Coronary artery (tissue), 2 donors: ENCODE data around the gene CTSS.

Experiments
- DNase-seq: peaks from one replicate; pipeline ENCODE4 v3.0.0-alpha.2; 2017; ENCODE audit warnings: low spot score
- H3K27ac ChIP-seq, 2 donors: fragments of 200-600 bp; sonication (generic); one replicate each; pipeline ENCODE4 v1.5.1; 2016 to 2019
- H3K4me3 ChIP-seq: fragments of 200-600 bp; sonication (generic); 2 replicates; pipeline ENCODE4 v1.5.1; 2016; ENCODE audit warnings: mild to moderate bottlenecking, moderate library complexity
- TF ChIP-seq, protein P1 (sequence below): fragments of 200-600 bp; sonication (generic); IDR thresholded peaks from one replicate; pipeline ENCODE4 v1.5.1; 2019; ENCODE audit warnings: antibody characterized with exemption

Gene CTSS

DNA sequence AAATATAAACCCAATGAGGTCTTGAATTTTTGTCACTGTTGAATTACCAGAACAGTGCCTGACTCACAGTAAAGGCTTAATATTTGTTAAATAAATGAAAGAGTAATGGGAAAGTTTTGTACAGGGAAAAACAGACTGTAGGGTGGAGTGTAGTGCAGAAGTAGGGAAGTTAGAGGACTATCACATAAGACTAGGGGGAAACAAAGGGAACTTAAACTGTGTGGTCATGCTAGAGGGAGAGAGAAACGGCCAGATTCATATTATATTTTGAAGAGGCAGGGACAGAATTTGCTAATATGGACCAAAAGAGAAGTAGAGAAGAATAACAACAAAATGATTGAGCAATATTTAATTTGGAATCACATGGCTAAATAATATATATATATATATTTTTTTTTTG is 27.6 kb upstream of the CTSS start:
- DNase-seq: no peak
- TF ChIP-seq, protein P1, sequence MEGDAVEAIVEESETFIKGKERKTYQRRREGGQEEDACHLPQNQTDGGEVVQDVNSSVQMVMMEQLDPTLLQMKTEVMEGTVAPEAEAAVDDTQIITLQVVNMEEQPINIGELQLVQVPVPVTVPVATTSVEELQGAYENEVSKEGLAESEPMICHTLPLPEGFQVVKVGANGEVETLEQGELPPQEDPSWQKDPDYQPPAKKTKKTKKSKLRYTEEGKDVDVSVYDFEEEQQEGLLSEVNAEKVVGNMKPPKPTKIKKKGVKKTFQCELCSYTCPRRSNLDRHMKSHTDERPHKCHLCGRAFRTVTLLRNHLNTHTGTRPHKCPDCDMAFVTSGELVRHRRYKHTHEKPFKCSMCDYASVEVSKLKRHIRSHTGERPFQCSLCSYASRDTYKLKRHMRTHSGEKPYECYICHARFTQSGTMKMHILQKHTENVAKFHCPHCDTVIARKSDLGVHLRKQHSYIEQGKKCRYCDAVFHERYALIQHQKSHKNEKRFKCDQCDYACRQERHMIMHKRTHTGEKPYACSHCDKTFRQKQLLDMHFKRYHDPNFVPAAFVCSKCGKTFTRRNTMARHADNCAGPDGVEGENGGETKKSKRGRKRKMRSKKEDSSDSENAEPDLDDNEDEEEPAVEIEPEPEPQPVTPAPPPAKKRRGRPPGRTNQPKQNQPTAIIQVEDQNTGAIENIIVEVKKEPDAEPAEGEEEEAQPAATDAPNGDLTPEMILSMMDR: no peak

DNA sequence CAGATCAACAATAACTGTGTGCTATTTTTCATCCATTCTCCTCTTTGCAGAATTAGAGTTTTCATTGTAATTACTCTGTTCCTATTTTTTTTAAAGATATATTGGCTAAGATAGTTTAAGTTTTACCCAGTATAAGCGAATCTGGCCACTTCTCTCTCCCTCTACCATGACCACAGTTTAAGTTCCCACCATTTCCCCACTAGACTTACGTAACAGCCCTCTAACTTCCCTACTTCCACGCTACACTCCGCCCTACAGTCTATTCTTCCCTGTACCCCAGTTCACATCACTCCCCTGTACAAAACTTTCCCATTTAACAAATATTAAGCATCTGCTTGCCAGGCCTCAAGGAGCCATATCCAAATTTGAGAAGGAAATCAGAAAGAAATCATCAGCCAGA is 26.0 kb upstream of the CTSS start:
- TF ChIP-seq, protein P1: no peak
- H3K4me3 ChIP-seq: no peak overlapping the region
- DNase-seq: no peak
- H3K27ac ChIP-seq: no peak overlapping the region

More for the DNA sequence above, 27.6 kb upstream of the CTSS start:
- Histone ChIP-seq H3K27ac (no peak overlapping the region), H3K4me3 (no peak overlapping the region)

DNA sequence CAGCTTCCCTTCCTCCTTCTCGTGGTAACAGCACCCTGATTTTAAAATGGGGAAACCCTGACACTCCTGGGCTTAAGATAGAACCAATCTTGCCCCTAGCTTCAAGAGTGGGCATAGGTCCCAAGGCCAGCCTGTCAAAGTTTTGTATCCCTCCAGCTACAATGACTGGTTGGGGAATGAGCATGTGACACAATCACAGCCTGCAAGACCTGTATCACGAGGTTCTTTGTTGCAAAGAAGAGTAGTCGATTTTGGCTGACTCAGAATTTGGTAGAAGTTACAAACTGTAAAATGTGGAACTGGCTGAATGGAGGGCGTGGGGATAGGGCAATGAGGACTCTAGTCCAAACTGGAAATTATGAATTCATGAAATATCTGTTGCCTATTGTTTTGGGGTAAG is 23.8 kb upstream of the CTSS start:
- no peak overlapping the region for H3K27ac ChIP-seq
- DNase-seq: no peak
- H3K4me3 ChIP-seq: no peak overlapping the region
- TF ChIP-seq, protein P1: no peak

DNA sequence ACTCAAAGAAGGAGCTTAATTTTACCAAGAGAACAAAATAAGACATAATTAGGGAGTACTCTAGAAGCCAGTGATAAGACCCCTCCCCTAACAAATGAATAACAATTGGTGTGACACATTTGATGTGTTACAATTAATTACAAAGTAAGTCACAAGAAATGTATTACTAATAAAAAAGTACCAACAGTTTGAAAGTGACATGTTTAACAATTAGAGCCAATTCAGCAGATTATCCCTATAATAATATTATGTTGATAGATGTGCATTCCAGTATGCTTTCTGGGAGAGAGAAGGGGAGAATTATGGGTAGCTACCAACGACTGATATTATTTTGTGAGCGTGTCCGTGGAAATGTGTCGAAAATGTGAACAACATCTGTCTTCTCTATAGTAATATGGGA is 23.4 kb upstream of the CTSS start:
- TF ChIP-seq, protein P1: no peak
- no peak overlapping the region for H3K27ac ChIP-seq
- H3K4me3 ChIP-seq: no peak overlapping the region
- no peak for DNase-seq

DNA sequence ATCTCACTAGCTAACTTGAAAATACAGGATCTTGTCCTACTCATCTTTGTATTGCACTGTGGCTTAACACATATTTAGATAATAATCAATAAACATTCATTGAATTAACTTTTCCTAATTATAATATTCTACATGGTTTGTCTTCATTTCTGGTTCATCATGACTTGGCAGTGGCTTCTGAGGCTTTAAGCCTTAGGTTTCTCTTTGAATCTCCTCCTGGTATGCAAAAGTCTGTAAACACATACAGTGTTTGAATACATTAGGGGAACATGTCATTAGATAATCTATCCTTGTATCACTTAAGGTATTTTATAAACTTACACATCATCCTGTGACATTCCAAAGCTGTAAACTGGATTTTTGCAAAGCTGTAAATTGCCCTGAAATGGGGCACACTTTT is 21.9 kb upstream of the CTSS start:
- no peak overlapping the region for H3K4me3 ChIP-seq
- no peak overlapping the region for H3K27ac ChIP-seq
- no peak for DNase-seq
- TF ChIP-seq, protein P1: no peak

DNA sequence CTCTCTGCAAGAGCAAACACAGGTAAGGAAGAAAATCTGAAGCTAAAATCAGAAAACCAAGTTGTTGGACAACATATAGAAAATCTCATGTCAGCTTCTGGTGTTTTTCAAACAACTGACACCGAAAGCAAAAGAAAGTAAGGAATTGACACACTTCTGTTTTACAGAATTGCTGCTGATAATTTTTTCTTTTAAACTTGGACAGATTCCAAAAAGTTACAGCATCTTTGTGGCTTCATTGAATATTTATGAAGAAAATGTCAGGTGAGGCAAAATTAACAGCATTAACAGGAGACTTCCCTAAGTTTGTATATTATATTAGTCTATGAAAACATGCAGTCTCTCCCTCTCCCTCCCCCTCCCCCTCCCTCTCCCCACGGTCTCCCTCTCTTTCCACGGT is 14.9 kb upstream of the CTSS start:
- DNase-seq: no peak
- Histone ChIP-seq H3K4me3 (no peak overlapping the region), H3K27ac (no peak overlapping the region)
- TF ChIP-seq, protein P1: no peak

DNA sequence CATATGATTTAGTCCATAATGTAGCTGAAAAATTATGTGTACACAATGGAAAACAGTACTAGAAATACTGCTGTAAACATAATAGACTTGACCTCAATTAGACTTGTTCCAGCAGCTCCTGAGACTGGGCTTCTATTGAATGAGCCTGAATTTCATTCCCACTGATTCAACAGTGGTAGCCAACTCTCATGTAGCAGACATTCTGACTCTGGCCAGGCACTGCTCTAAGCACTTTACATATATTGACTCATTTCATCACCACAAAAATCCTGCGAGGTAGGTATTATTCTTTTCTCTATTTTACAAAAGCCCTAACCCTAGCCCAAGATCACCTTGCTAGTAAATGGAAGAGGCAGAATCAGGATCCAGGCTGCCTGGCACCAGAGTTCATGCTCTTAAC is 12.8 kb upstream of the CTSS start:
- H3K4me3 ChIP-seq: no peak overlapping the region
- TF ChIP-seq, protein P1: no peak
- DNase-seq: no peak

More for the DNA sequence above, 12.8 kb upstream of the CTSS start:
- no peak overlapping the region for H3K27ac ChIP-seq
